HT-29 (cell line): ENCODE results near the gene ADAM19. TPM values are rescaled to one million over a fixed set of nuclear protein-coding genes. Genes with fewer than 3 reads are reported as not detected.
"Not testable (repeated sequence)": the region's sequence is repeated elsewhere in the genome, so short reads cannot be mapped to it uniquely, and the experiment has no call there.

Experiments used
- DNase-seq: peaks from one replicate; pipeline ENCODE4 v3.0.0-alpha.2; 2015; ENCODE audit warnings: low spot score
- small RNA-seq: library from RNA; depleted of rRNA; stranded (forward); fragments of <200 nt; gene quantifications from one replicate; pipeline ENCODE3, GENCODE V24; 2014
- total RNA-seq: library from RNA; depleted of rRNA; stranded (reverse); fragments of >200 nt; shearing (Covaris generic); gene quantifications from 2 replicates; pipeline ENCODE4 v1.2.3, GENCODE V29; 2014; rRNA removed

ADAM19 gene
- total RNA-seq, 1 experiment from 2014 or later: 11.2 TPM

DNA sequence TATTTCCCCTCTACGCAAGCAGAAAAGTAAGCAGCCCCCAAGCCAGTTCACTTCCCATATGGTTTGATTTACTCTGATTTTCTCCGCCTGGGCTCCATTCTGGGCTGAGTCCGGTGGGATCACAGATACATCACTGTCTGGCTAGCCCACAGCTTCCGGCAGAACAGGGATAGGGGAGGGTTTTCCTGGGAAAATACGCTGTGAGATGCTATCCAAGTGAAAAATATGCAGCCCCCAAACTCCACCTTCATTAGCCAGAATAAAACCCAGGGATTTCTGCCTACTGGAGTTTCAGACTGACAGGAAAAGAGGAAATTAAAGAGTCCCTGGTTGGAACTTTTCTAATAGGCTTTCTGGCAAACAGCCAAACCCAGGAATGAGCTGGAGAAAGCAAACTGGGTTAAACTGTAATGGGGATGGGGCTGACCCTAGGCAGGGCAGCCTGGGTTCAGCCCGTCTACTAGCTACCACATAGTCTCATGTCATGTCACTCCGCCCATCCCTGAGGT is 132.5 kb downstream of the ADAM19 start:
- no peak for DNase-seq

GRCh38 chr5:157434096-157434495 is 141.5 kb downstream of the ADAM19 start:
- DNase-seq: no peak

GRCh38 chr5:157431544-157432200 is 143.9 kb downstream of the ADAM19 start:
- peak; percentile 89 for DNase-seq

DNA sequence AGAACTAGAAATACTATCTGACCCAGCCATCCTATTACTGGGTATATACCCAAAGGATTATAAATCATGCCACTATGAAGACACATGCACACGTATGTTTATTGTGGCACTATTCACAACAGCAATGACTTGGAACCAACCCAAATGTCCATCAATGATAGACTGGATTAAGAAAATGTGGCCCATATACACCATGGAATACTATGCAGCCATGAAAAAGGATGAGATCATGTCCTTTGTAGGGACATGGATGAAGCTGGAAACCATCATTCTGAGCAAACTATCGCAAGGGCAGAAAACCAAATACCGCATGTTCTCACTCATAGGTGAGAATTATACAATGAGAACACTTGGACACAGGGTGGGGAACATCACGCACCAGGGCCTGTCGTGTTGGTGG is 145.7 kb downstream of the ADAM19 start:
- not testable (repeated sequence) for DNase-seq

Small RNA genes within 50 kb of the gene (small RNA-seq; reads per million reads assigned to genes)
- gene RNU6-390P: not detected

Other genes with a start within 250 kb of the ADAM19 start
- 0.03 TPM in 1 of 2 replicates, not detected in the other for gene NIPAL4, start 115.6 kb downstream of the ADAM19 start, total RNA-seq
- gene SOX30, start 76.7 kb upstream of the ADAM19 start, total RNA-seq: 0.15 and 0.37 TPM in 2 replicates
- not detected in 2 replicates for gene C5orf52, start 95.8 kb upstream of the ADAM19 start, total RNA-seq
- gene THG1L, start 155.6 kb upstream of the ADAM19 start, total RNA-seq: 24.5 and 26.2 TPM in 2 replicates
- gene LSM11, start 167.9 kb upstream of the ADAM19 start, total RNA-seq: 3.0 and 3.1 TPM in 2 replicates